BE2C (cell line): Measurements from ENCODE around the gene AMIGO3.

Experiments
- DNase-seq: peaks from one replicate; pipeline ENCODE4 v3.0.0-alpha.2; 2020
- H3K27me3 ChIP-seq: fragments of 250-450 bp; sonication (Bioruptor Pico); 2 replicates; pipeline ENCODE4 v1.5.1; 2020; ENCODE audit warnings: mild to moderate bottlenecking
- H3K36me3 ChIP-seq: fragments of 250-450 bp; sonication (Bioruptor Pico); 2 replicates; pipeline ENCODE4 v1.5.1; 2020; ENCODE audit warnings: mild to moderate bottlenecking
- H3K4me1 ChIP-seq: fragments of 250-450 bp; sonication (Bioruptor Pico); 2 replicates; pipeline ENCODE4 v1.5.1; 2020
- H3K4me3 ChIP-seq: 2 replicates; pipeline ENCODE4 v1.5.1; 2011; ENCODE audit warnings: low read depth, low read length
- H3K9me3 ChIP-seq: fragments of 250-450 bp; sonication (Bioruptor Pico); 2 replicates; pipeline ENCODE4 v1.5.1; 2020
- TF ChIP-seq, protein P1 (sequence below): IDR thresholded peaks from 2 replicates; pipeline ENCODE4 v1.5.1; 2012; ENCODE audit warnings: mild to moderate bottlenecking, low read depth, low read length

AMIGO3 gene

DNA sequence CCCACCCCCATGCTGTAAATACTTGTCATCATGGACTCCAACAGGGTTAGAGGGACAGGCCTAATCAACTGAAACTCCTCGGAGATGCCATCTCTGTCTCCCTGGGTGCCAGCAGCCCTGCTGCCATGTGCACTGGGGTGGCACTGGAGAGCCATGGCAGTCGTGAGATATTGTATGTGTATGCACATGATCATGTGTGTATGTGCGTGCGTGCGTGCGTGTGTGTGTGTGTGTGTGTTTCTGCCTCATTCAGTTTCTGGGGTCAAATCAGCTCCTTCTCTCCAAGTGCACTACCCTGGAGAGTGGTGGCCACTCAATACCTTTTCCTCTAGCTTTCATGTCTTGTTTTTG, 48.6 kb downstream of the AMIGO3 start:
- TF ChIP-seq, protein P1, sequence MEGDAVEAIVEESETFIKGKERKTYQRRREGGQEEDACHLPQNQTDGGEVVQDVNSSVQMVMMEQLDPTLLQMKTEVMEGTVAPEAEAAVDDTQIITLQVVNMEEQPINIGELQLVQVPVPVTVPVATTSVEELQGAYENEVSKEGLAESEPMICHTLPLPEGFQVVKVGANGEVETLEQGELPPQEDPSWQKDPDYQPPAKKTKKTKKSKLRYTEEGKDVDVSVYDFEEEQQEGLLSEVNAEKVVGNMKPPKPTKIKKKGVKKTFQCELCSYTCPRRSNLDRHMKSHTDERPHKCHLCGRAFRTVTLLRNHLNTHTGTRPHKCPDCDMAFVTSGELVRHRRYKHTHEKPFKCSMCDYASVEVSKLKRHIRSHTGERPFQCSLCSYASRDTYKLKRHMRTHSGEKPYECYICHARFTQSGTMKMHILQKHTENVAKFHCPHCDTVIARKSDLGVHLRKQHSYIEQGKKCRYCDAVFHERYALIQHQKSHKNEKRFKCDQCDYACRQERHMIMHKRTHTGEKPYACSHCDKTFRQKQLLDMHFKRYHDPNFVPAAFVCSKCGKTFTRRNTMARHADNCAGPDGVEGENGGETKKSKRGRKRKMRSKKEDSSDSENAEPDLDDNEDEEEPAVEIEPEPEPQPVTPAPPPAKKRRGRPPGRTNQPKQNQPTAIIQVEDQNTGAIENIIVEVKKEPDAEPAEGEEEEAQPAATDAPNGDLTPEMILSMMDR = no peak
- no peaks in the 10 kb centered on the region for H3K27me3 ChIP-seq
- 0 out of 2 replicates have a peak, but pooled peaks cover 3% of the 10 kb centered on the region for H3K4me1 ChIP-seq
- no peaks in the 10 kb centered on the region for H3K36me3 ChIP-seq
- no peak overlapping the region for H3K4me3 ChIP-seq
- no peaks in the 10 kb centered on the region for H3K9me3 ChIP-seq
- DNase-seq = no peak

DNA sequence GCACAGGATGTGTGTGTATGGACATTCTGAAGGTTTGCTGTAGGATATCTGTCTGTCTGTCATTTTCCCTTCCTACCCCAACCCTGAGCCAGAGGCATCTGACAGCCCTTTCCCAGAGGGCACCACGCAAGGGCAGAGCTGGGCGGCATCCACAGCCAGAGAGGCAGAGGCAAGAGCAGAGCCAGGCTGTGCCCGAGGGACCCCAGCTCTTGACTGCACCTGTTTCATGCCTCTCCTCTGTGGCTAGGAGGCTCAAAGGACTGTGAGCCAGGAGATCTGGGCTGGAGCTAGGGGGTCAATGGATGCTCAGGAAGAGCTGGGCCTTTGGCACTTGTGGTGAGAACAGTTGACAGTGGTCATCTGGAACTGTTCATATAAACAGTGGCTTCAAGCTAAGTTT, 50.1 kb downstream of the AMIGO3 start:
- Histone ChIP-seq H3K4me1 (no peaks in the 10 kb centered on the region), H3K27me3 (no peaks in the 10 kb centered on the region), H3K4me3 (no peak overlapping the region), H3K9me3 (no peaks in the 10 kb centered on the region), H3K36me3 (no peaks in the 10 kb centered on the region)
- TF ChIP-seq, protein P1 = no peak
- no peak for DNase-seq

DNA sequence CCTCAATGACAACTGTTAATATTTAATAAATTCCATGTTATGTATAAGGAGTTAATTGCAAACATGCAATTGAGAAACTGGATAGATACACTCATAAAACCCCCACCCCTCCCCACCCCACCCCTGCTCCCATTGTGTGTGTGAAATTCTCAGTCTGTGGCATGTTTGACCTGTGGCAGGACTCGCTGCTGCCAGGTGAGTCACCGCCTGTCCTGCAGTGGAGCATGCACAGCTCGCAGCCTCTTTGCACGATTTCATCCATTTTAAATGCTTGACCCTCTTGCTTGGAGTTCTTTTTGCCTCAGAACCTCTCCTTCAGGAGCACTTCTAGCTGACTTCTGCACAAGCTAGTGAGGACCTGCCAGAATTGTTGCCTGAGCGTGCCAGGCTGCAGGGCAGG, 50.6 kb downstream of the AMIGO3 start:
- H3K4me3 ChIP-seq = no peak overlapping the region
- no peaks in the 10 kb centered on the region for H3K9me3 ChIP-seq
- H3K4me1 ChIP-seq = no peaks in the 10 kb centered on the region
- H3K36me3 ChIP-seq = no peaks in the 10 kb centered on the region
- TF ChIP-seq, protein P1 = no peak
- no peaks in the 10 kb centered on the region for H3K27me3 ChIP-seq
- no peak for DNase-seq

DNA sequence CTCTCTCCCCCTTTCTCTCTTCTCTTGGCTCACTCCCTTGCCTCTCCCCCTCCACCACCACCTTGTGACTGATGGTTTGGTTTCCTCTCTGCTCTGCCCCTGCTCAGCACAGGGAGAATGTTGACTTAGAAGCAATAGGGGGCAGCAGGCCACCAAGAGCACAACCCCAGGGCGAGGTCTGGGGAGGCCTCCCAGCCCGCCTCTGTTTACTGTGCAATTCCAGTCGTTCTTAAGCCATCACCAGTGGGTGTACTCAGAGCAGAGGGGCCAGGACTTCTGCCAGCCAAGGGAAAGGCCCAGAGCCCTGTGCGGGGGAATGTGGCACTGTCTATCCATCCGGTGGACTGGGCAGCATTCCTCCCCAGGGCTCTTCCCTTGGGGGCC, 51.1 kb downstream of the AMIGO3 start:
- H3K27me3 ChIP-seq = no peaks in the 10 kb centered on the region
- TF ChIP-seq, protein P1 = no peak
- H3K4me1 ChIP-seq = no peaks in the 10 kb centered on the region
- no peaks in the 10 kb centered on the region for H3K36me3 ChIP-seq
- no peak overlapping the region for H3K4me3 ChIP-seq
- no peaks in the 10 kb centered on the region for H3K9me3 ChIP-seq
- DNase-seq = no peak

DNA sequence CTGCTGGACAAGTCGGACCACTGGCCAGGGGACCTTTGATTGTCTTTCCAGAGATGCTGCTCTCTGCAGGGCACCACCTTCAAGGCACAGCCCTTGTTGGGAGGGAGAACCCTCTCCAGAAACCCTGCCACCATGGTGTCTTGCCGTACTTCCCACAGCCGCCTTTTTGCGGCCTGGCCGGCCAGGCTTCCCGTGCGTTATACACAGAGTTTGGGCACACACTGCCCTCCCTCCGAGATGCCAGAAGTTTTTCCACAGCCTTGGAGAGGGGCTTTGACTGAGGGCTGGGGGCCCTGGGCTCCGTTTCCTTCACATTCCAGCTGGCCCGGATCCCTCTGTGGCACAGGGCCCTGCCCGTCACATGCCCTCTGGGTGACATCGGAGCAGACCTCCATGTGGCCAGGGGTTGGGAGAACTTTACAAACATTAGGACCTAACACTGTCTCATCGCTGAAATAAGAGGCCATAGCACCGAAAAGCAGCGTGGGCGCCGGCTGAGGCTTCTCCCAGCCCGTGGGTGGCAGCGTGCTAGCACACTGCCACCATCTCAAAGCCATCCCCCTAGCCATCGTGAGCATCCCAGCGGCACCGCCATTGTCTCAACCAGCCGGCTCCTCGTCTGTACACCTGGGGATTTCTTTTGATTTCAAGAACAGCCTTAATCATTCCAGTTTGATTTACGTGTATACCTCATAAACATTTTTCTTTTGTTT, 51.6 kb downstream of the AMIGO3 start:
- TF ChIP-seq, protein P1 = no peak
- Histone ChIP-seq H3K4me3 (no peak overlapping the region), H3K4me1 (no peaks in the 10 kb centered on the region), H3K9me3 (no peaks in the 10 kb centered on the region), H3K36me3 (no peaks in the 10 kb centered on the region), H3K27me3 (no peaks in the 10 kb centered on the region)
- no peak for DNase-seq
